GM12873 (cell line): Measurements from ENCODE around the gene SATL1.
A peak's percentile ranks its signal among the peaks of the same experiment; 100 is the strongest.

Experiments
- TF ChIP-seq, protein P1 (sequence below): IDR thresholded peaks from 2 replicates; pipeline ENCODE4 v1.5.1; 2012; ENCODE audit warnings: low read depth, mild to moderate bottlenecking, moderate library complexity, low read length, control low read depth; ENCODE audit not compliant: insufficient read depth; ENCODE audit errors: missing control alignments

SATL1 gene

DNA sequence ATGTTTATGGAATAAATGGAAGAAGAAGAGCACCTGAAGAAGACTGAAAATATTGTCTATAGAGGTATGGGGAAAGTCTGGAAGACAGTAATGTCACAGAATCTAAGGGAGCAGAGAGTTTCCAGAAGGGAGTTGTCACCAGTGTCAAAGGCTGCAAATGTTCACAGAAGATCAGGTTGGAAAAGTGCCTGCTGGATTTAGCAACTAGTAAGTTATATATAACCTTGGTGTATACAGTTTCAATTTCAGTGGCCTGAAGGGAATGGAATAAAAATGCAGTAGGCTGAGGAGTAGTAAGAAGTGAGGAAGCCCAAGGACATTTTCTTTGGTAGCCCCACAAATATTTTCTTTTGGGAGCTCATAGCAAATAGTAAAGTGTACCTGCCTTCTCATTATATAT lies 107.2 kb downstream of the SATL1 start:
- TF ChIP-seq, protein P1, sequence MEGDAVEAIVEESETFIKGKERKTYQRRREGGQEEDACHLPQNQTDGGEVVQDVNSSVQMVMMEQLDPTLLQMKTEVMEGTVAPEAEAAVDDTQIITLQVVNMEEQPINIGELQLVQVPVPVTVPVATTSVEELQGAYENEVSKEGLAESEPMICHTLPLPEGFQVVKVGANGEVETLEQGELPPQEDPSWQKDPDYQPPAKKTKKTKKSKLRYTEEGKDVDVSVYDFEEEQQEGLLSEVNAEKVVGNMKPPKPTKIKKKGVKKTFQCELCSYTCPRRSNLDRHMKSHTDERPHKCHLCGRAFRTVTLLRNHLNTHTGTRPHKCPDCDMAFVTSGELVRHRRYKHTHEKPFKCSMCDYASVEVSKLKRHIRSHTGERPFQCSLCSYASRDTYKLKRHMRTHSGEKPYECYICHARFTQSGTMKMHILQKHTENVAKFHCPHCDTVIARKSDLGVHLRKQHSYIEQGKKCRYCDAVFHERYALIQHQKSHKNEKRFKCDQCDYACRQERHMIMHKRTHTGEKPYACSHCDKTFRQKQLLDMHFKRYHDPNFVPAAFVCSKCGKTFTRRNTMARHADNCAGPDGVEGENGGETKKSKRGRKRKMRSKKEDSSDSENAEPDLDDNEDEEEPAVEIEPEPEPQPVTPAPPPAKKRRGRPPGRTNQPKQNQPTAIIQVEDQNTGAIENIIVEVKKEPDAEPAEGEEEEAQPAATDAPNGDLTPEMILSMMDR, result no peak

DNA sequence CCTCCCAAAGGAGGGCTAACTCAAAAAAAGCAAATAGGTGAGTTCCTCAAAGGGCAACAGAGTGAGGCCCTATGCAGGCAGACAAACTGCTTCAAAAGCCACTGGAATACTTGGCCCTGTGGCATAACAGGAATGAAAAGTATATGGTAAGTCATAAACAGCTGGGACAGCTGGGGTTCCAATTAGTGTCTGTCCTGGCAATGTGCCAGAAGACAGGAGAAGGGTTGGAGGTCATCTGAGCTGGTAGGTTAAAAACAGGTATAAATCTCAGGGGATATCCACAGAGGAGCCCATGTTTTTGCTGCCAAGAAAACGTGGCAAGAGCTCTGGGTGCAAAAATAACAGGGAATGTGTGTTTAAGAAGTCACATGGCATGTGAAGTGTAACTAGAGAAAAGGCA lies 128.3 kb downstream of the SATL1 start:
- TF ChIP-seq, protein P1, result no peak

DNA sequence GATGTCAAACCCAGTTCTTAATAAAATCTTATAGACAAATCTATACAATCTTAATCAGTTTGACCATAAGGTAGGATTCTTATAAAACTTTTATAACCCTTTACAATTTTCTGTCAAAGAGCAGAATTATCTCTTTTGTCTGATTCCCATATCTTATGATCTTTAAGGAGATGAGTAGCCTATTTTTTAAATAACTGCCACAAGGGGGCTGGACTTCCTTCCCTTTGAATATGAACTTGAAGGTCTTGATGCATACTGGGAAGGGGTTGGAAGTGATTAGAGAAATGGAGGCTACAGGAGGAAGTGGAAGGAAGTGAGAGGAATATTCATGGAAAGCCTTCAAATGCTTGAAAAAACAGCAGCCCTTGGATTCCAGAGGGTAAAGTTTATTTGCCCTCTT lies 128.8 kb downstream of the SATL1 start:
- TF ChIP-seq, protein P1, result no peak

DNA sequence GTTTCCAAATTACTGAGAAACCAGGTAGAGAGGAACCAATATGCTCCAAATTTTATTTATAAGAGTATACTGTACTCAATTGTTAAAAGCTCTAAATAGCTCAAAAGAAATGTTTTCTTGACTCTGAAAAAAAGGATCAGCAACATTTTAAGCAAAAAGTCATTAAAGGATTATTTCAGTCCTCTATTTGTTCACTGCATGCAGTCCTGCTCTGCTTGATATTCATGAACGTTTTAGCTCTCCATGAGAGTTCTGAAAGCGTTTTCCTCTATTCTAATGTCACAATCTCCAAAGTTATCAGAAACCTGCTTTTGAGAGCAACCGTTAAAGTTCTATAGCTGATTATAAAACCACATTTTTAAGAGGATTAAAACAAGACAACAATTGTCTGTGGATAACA lies 129.4 kb downstream of the SATL1 start:
- TF ChIP-seq, protein P1, result no peak

DNA sequence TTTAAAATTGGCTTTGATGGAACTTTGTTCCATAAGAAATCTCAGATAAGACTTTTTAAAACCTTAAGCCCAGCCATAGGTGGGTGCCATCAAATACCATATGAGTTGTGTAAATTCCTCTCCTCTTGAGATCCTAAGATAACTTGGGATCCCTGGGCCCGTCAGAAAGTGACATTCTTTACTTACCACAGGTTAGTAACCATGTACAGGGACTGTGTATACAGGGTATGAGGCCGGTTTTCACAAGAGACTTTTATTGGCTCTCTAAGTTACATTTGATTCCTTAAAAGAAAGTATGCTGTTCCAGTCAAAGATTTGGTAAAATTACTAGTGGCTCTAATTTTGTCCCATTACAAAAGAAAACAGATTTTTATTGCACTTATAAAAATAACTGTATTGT lies 129.8 kb downstream of the SATL1 start:
- TF ChIP-seq, protein P1, result no peak

DNA sequence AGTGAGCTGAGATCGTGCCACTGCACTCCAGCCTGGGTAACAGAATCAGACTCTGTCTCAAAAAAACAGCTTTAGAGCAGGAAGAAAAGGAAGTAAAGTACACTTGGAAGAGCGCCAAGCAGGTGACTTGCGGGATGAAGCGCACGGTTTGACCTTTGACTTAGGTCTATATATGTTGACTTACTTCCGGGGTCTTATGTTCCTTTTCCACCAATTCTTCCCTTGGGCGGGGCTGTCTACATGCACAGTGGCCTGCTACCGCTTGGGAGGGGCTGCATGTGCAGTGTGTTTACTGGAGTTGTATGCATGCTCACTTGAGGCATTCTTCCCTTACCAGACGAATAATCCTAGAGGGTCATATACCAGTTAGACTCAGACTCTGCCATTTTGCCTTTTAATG lies 131.3 kb downstream of the SATL1 start:
- TF ChIP-seq, protein P1, result no peak

DNA sequence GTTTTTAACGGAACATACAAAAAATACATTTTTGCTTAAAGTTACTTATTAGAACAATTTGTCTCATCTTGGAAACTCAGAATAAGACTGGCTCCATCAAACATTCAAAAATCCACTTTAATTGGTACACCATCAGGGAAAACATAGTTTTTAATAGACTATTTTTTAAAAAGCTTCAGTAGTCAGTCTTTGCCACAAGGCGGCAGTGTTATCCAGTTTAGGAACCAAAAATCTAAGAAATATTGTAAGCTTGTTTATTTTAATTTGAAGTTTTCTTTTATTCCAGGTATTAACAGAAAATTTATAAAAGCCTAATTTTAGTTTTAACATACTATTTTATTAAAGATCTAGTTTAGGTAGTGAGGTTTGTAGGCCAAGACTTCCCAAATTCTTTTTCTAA lies 132.2 kb downstream of the SATL1 start:
- TF ChIP-seq, protein P1, result peak; percentile 57
